Aorta (tissue), 5 donors: ENCODE results near the gene MEDAG. TPM values are rescaled to one million over a fixed set of nuclear protein-coding genes. Genes with fewer than 3 reads are reported as not detected.

Source experiments
- ATAC-seq: fragments of 200-7000 bp; cut with Tn5 transposase; one replicate; pipeline ENCODE4 v1.9.1; 2022; ENCODE audit warnings: moderate library complexity; ENCODE audit not compliant: low FRiP score
- DNase-seq, 2 donors: peaks; one replicate each; pipeline ENCODE4 v3.0.0-alpha.2; 2020
- H3K27ac ChIP-seq, 2 donors: one replicate each; pipeline ENCODE4 v1.5.1; 2013; ENCODE audit warnings: low read length in 2 of 2, mild to moderate bottlenecking in 2 of 2, moderate library complexity in 2 of 2, control low read depth in 1 of 2, inconsistent platforms in 1 of 2, low read depth in 1 of 2
- H3K27me3 ChIP-seq, 2 donors: one replicate each; pipeline ENCODE4 v1.6.1; 2013; ENCODE audit warnings: control low read depth in 1 of 2, low read length in 1 of 2, mild to moderate bottlenecking in 1 of 2, moderate library complexity in 1 of 2; ENCODE audit not compliant: insufficient read depth in 2 of 2, control insufficient read depth in 1 of 2
- H3K36me3 ChIP-seq, 2 donors: one replicate each; pipeline ENCODE4 v1.6.1; 2013; ENCODE audit warnings: control low read depth in 1 of 2, low read length in 1 of 2, mild to moderate bottlenecking in 1 of 2; ENCODE audit not compliant: insufficient read depth in 2 of 2, control insufficient read depth in 1 of 2
- H3K4me1 ChIP-seq, 2 donors: one replicate each; pipeline ENCODE4 v1.6.1; 2013; ENCODE audit warnings: low read length in 2 of 2, control low read depth in 1 of 2, mild to moderate bottlenecking in 1 of 2, moderate library complexity in 1 of 2; ENCODE audit not compliant: insufficient read depth in 2 of 2, control insufficient read depth in 1 of 2
- H3K4me3 ChIP-seq, 2 donors: one replicate each; pipeline ENCODE4 v1.5.1; 2013; ENCODE audit warnings: low read length in 2 of 2, control low read depth in 1 of 2, mild to moderate bottlenecking in 1 of 2
- H3K9me3 ChIP-seq: one replicate; pipeline ENCODE4 v1.6.1; 2013; ENCODE audit warnings: mild to moderate bottlenecking, low read length; ENCODE audit not compliant: control insufficient read depth
- whole genome bisulfite sequencing, 2 donors: extraction: QIAGEN DNeasy Blood & Tissue Kit; methylation state at CpG; one replicate each; pipeline ENCODE4 v1.1.7; 2013; 5-methylcytosine and 5-hydroxymethylcytosine counted together
- intact Hi-C, 2 donors: fragments of 100-400 bp; cut with DNase I; formaldehyde crosslinking; loops; one replicate each; pipeline versions ENCODE4 v1.14.2 to v1.15.0; 2022
- polyA plus RNA-seq, 2 donors: library from polyadenylated mRNA; stranded (reverse); fragments of 200-250 nt; gene quantifications; one replicate each; pipeline ENCODE4 v1.2.3, GENCODE V29; 2013
- total RNA-seq, 2 donors: library from RNA; stranded (reverse); fragmentation: NEBNext Ultra II Directional; extraction: Animal tissue kit (Norgen Biotek cat#: 25700); gene quantifications; one replicate each; pipeline ENCODE4 v1.2.1, GENCODE V29; 2021
- donor health status: healthy with polysubstance abuse.
- donor health status: Bipolar disorder and iron deficiency.
- donor health status: DM: no; HTN: no; CAD: no.
- donor health status: DM: no; HTN: no; CAD: no.
- donor health status: DM: yes; HTN: yes; CAD: no.

Gene MEDAG
- total and polyA plus RNA-seq, 4 donors, result 60.2 to 188 (median 155) TPM

GRCh38 chr13:30870049-30870884, 35.8 kb upstream of the MEDAG start:
- intact Hi-C loops, result loop anchor here in 1 of 2 donors (5.0 kb wide), 1 partner anchor 37 kb away; the partner anchor contains the start of gene MEDAG
- H3K9me3 ChIP-seq, result no peaks in the 10 kb centered on the region
- WGBS, 2 donors, result 42 to 55% methylated on average over 9 of the region's 9 CpGs
- no peaks in the 10 kb centered on the region for H3K27me3 ChIP-seq
- H3K4me1 ChIP-seq, result peaks cover 2 to 5% of the 10 kb centered on the region in 2 donors
- DNase-seq, result peak; percentile 92 to 96
- no peak overlapping the region for H3K4me3 ChIP-seq
- peak overlapping the region; percentile 70 to 76 for H3K27ac ChIP-seq
- H3K36me3 ChIP-seq, result no peaks in the 10 kb centered on the region
- peak; percentile 90 for ATAC-seq

GRCh38 chr13:30870916-30871587, 35.0 kb upstream of the MEDAG start:
- intact Hi-C loops, result loop anchor here in 1 of 2 donors (5.0 kb wide), 1 partner anchor 36 kb away; the partner anchor contains the start of gene MEDAG

GRCh38 chr13:30871588-30872275, 34.3 kb upstream of the MEDAG start:
- DNase-seq (no peak), ATAC-seq (no peak)
- Histone ChIP-seq H3K36me3 (no peaks in the 10 kb centered on the region), H3K27ac (peak overlapping the region; percentile 71 to 98), H3K27me3 (no peaks in the 10 kb centered on the region), H3K4me3 (no peak overlapping the region), H3K4me1 (peaks cover 2 to 5% of the 10 kb centered on the region in 2 donors), H3K9me3 (no peaks in the 10 kb centered on the region)
- intact Hi-C loops, result loop anchor here in 1 of 2 donors (5.0 kb wide), 1 partner anchor 36 kb away; the partner anchor contains the start of gene MEDAG
- 43 to 53% methylated on average over 17 of the region's 17 CpGs for WGBS, 2 donors

More at GRCh38 chr13:30870916-30871587, 35.0 kb upstream of the MEDAG start:
- Histone ChIP-seq H3K27me3 (no peaks in the 10 kb centered on the region), H3K4me1 (peaks cover 2 to 5% of the 10 kb centered on the region in 2 donors), H3K4me3 (no peak overlapping the region), H3K36me3 (no peaks in the 10 kb centered on the region), H3K9me3 (no peaks in the 10 kb centered on the region), H3K27ac (peak overlapping the region in 1 of 2 donors; percentile 76)
- ATAC-seq (no peak), DNase-seq (no peak)
- 90 to 93% methylated on average over 24 of the region's 24 CpGs for WGBS, 2 donors

- Histone ChIP-seq H3K27me3 (no peaks in the 10 kb centered on the region), H3K9me3 (no peaks in the 10 kb centered on the region), H3K27ac (peak overlapping the region; percentile 71 to 98), H3K4me1 (peaks cover 2 to 5% of the 10 kb centered on the region in 2 donors), H3K4me3 (no peak overlapping the region), H3K36me3 (no peaks in the 10 kb centered on the region)
- DNase-seq (peak in 1 of 2 donors; percentile 76), ATAC-seq (no peak)
- intact Hi-C loops, result loop anchor here in 1 of 2 donors (5.0 kb wide), 1 partner anchor 35 kb away; the partner anchor contains the start of gene MEDAG
- WGBS, 2 donors, result 21 to 33% methylated on average over 7 of the region's 7 CpGs
Observed at GRCh38 chr13:30872276-30872594, 33.8 kb upstream of the MEDAG start.

GRCh38 chr13:30872685-30873461, 33.2 kb upstream of the MEDAG start:
- ATAC-seq (peak; percentile 49), DNase-seq (peak; percentile 87 to 89)
- intact Hi-C loops, result loop anchor here in 1 of 2 donors (5.0 kb wide), 1 partner anchor 34 kb away; the partner anchor contains the start of gene MEDAG
- Histone ChIP-seq H3K9me3 (no peaks in the 10 kb centered on the region), H3K4me1 (peaks cover 2 to 5% of the 10 kb centered on the region in 2 donors), H3K4me3 (no peak overlapping the region), H3K27ac (peak overlapping the region; percentile 71 to 98), H3K36me3 (no peaks in the 10 kb centered on the region), H3K27me3 (no peaks in the 10 kb centered on the region)
- WGBS, 2 donors, result 1 to 7% methylated on average over 6 of the region's 6 CpGs

- DNase-seq (no peak), ATAC-seq (no peak)
- H3K4me3 ChIP-seq, result no peak overlapping the region
- intact Hi-C loops, result loop anchor here in 1 of 2 donors (5.0 kb wide), 1 partner anchor 34 kb away; the partner anchor contains the start of gene MEDAG
- WGBS, 2 donors, result 26 to 39% methylated on average over 5 of the region's 5 CpGs
- H3K27me3 ChIP-seq, result no peaks in the 10 kb centered on the region
- peaks cover 2 to 5% of the 10 kb centered on the region in 2 donors for H3K4me1 ChIP-seq
- peak overlapping the region; percentile 29 to 78 for H3K27ac ChIP-seq
- no peaks in the 10 kb centered on the region for H3K9me3 ChIP-seq
- no peaks in the 10 kb centered on the region for H3K36me3 ChIP-seq
Observed at GRCh38 chr13:30873499-30873898, 32.6 kb upstream of the MEDAG start.

- intact Hi-C loops, result loop anchor here in 1 of 2 donors (5.0 kb wide), 1 partner anchor 33 kb away; the partner anchor contains the start of gene MEDAG
- Histone ChIP-seq H3K27me3 (no peaks in the 10 kb centered on the region), H3K4me3 (no peak overlapping the region), H3K27ac (peak overlapping the region in 1 of 2 donors; percentile 61), H3K9me3 (no peaks in the 10 kb centered on the region), H3K36me3 (no peaks in the 10 kb centered on the region), H3K4me1 (peaks cover 2 to 6% of the 10 kb centered on the region in 2 donors)
- ATAC-seq (no peak), DNase-seq (no peak)
- WGBS, 2 donors, result 65 to 72% methylated on average over 6 of the region's 6 CpGs
Observed at GRCh38 chr13:30874111-30874510, 32.0 kb upstream of the MEDAG start.
